ENCODE results near the gene MELK. TPM values are rescaled to one million over a fixed set of nuclear protein-coding genes. Genes with fewer than 3 reads are reported as not detected.
"Not testable (repeated sequence)": the region's sequence is repeated elsewhere in the genome, so short reads cannot be mapped to it uniquely, and the experiment has no call there.

MELK gene
- total RNA-seq, 1 experiment from 2014 or later = 87.8 TPM

DNA sequence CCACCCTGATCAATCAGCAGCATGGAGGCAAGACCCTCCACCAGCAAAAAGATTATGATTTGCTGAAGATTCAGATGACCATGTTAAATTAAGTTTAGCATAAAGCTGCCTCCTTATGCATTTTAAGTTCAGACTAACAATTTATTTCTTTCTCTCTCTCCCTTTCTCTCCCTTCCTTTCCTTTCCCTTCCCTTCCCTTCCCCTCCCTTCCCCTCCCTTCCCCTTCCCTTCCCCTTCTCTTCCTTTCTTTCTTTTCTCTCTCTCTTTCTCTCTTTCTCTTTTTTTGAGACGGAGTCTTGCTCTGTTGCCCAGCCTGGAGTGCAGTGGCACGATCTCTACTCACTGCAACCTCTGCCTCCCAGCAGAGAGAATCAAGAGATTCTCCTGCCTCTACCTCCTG, 1.4 kb upstream of the MELK start:
- H3K9me3 ChIP-seq (ENCODE audit: low read depth, low read length, poor library complexity, severe bottlenecking) = no peaks in the 10 kb centered on the region
- no peak overlapping the region for H3K27ac ChIP-seq (ENCODE audit: low read depth, low read length, poor library complexity, severe bottlenecking)
- no peak for DNase-seq (ENCODE audit: low spot score)
- TF ChIP-seq EZH2 (IDR thresholded peaks at IDR 0.05; ENCODE audit: borderline replicate concordance, low read depth, low read length, poor library complexity, severe bottlenecking) = no peak
- TF ChIP-seq, protein P1, sequence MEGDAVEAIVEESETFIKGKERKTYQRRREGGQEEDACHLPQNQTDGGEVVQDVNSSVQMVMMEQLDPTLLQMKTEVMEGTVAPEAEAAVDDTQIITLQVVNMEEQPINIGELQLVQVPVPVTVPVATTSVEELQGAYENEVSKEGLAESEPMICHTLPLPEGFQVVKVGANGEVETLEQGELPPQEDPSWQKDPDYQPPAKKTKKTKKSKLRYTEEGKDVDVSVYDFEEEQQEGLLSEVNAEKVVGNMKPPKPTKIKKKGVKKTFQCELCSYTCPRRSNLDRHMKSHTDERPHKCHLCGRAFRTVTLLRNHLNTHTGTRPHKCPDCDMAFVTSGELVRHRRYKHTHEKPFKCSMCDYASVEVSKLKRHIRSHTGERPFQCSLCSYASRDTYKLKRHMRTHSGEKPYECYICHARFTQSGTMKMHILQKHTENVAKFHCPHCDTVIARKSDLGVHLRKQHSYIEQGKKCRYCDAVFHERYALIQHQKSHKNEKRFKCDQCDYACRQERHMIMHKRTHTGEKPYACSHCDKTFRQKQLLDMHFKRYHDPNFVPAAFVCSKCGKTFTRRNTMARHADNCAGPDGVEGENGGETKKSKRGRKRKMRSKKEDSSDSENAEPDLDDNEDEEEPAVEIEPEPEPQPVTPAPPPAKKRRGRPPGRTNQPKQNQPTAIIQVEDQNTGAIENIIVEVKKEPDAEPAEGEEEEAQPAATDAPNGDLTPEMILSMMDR (conservative IDR thresholded peaks at IDR 0.05; ENCODE audit: low read depth, low read length) = no peak
- H3K36me3 ChIP-seq (ENCODE audit: insufficient read depth, low read length, poor library complexity, severe bottlenecking) = no peaks in the 10 kb centered on the region
- ChIA-PET CTCF (no interaction called here), POLR2A (ENCODE audit: low non-redundant PET) (no interaction called here)
- no peak overlapping the region for H3K4me3 ChIP-seq (ENCODE audit: low read depth, low read length, poor library complexity, severe bottlenecking)
- intact Hi-C loops (cut with micrococcal nuclease; ENCODE audit: unreplicated experiment) = no loop called here
- peaks cover 11% of the 10 kb centered on the region for H3K4me1 ChIP-seq (ENCODE audit: insufficient read depth, low read length, poor library complexity, severe bottlenecking)
- H3K27me3 ChIP-seq (replicated peaks; ENCODE audit: insufficient read depth, low read depth, low read length, poor library complexity) = no peaks in the 10 kb centered on the region
- no TSS peak for BruUV-seq (replicated peaks)

DNA sequence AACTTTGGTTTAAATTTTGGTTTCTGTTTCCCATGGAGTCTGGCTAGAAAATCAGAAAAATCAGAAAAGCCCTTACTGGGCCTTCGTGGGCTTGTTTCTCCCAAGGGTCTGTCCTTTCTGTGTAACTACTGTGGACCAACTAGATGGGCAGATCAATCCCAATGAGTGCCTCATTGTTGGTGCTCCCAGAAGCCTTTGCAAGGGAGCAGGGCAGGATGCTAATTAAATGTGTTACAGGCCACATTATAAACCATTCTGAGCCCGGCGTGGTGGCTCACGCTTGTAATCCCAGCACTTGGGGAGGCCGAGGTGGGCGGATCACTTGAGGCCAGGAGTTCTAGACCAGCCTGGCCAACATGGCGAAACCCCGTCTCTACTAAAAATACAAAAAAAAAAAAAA, 1.4 kb downstream of the MELK start:
- H3K27ac ChIP-seq (ENCODE audit: low read depth, low read length, poor library complexity, severe bottlenecking) = peak overlapping the region; percentile 85
- H3K36me3 ChIP-seq (ENCODE audit: insufficient read depth, low read length, poor library complexity, severe bottlenecking); POLR2A ChIA-PET (ENCODE audit: low non-redundant PET); H3K27me3 ChIP-seq (replicated peaks; ENCODE audit: insufficient read depth, low read depth, low read length, poor library complexity); DNase-seq (ENCODE audit: low spot score); BruUV-seq (replicated peaks); intact Hi-C loops (cut with micrococcal nuclease; ENCODE audit: unreplicated experiment); H3K9me3 ChIP-seq (ENCODE audit: low read depth, low read length, poor library complexity, severe bottlenecking): not testable (repeated sequence)
- peaks cover 11% of the 10 kb centered on the region for H3K4me1 ChIP-seq (ENCODE audit: insufficient read depth, low read length, poor library complexity, severe bottlenecking)
- peak overlapping the region; percentile 85 for H3K4me3 ChIP-seq (ENCODE audit: low read depth, low read length, poor library complexity, severe bottlenecking)
- CTCF ChIA-PET = interaction anchor here (0.7 kb wide), 1 partner anchor 26 kb away, joined by 3 read pairs; no protein-coding TSS in a partner anchor

DNA sequence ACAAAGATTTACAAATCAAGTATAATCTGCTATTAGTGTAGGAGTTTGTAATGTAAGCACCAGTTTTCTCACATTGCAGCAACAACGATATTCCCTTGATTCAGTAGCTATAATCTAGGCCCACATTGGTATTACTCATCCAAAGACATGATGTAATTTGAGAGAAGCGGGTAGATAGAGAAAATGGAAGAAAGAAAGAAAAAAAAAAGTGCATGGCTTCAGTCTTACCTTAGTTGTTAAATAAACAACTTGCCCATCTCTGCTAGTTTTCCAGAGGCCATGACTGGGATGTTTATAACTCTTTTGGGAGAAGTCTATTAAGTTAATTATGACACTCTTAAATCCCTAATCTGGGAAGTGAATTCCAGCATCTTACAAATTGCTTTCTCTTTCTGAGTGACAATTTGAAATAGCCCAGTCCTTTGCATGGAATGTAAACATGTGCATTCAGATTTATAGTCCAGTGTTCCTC, 2.8 kb downstream of the MELK start:
- no peaks in the 10 kb centered on the region for H3K36me3 ChIP-seq (ENCODE audit: insufficient read depth, low read length, poor library complexity, severe bottlenecking)
- H3K4me1 ChIP-seq (ENCODE audit: insufficient read depth, low read length, poor library complexity, severe bottlenecking) = peaks cover 11% of the 10 kb centered on the region
- no peak for DNase-seq (ENCODE audit: low spot score)
- POLR2A ChIA-PET (ENCODE audit: low non-redundant PET) = no interaction called here
- no TSS peak for BruUV-seq (replicated peaks)
- no peaks in the 10 kb centered on the region for H3K27me3 ChIP-seq (replicated peaks; ENCODE audit: insufficient read depth, low read depth, low read length, poor library complexity)
- TF ChIP-seq, protein P1 (conservative IDR thresholded peaks at IDR 0.05; ENCODE audit: low read depth, low read length) = no peak
- no peak for TF ChIP-seq EZH2 (IDR thresholded peaks at IDR 0.05; ENCODE audit: borderline replicate concordance, low read depth, low read length, poor library complexity, severe bottlenecking)
- no peaks in the 10 kb centered on the region for H3K9me3 ChIP-seq (ENCODE audit: low read depth, low read length, poor library complexity, severe bottlenecking)
- peak overlapping the region; percentile 55 for H3K27ac ChIP-seq (ENCODE audit: low read depth, low read length, poor library complexity, severe bottlenecking)
- peak overlapping the region; percentile 16 for H3K4me3 ChIP-seq (ENCODE audit: low read depth, low read length, poor library complexity, severe bottlenecking)
- intact Hi-C loops (cut with micrococcal nuclease; ENCODE audit: unreplicated experiment) = no loop called here
- CTCF ChIA-PET = interaction anchor here (0.9 kb wide), 1 partner anchor 57 kb away, joined by 3 read pairs; no protein-coding TSS in a partner anchor

DNA sequence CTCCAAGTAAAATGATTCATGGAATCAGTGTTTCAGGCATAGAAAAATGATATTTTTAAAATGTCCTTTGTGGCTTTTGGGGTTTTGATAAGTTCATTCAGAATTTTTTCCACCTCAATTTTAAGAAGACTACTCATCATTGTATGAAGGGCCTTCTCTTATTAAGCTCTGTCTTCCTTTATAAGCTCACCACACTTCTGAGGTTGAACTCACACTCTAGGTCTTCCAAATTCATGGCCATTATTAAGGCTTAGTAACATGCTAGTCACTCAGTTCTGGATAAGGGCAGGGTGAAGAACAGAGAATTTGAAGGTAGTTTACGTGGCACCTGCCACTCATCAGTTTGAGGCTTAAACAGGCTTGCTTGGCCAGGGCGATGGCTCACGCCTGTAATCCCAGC, 4.2 kb downstream of the MELK start:
- intact Hi-C loops (cut with micrococcal nuclease; ENCODE audit: unreplicated experiment) = no loop called here
- Histone ChIP-seq H3K9me3 (ENCODE audit: low read depth, low read length, poor library complexity, severe bottlenecking) (no peaks in the 10 kb centered on the region), H3K4me1 (ENCODE audit: insufficient read depth, low read length, poor library complexity, severe bottlenecking) (peaks cover 11% of the 10 kb centered on the region), H3K27me3 (replicated peaks; ENCODE audit: insufficient read depth, low read depth, low read length, poor library complexity) (no peaks in the 10 kb centered on the region), H3K27ac (ENCODE audit: low read depth, low read length, poor library complexity, severe bottlenecking) (no peak overlapping the region), H3K36me3 (ENCODE audit: insufficient read depth, low read length, poor library complexity, severe bottlenecking) (peaks cover 5% of the 10 kb centered on the region), H3K4me3 (ENCODE audit: low read depth, low read length, poor library complexity, severe bottlenecking) (no peak overlapping the region)
- CTCF ChIA-PET = no interaction called here
- TF ChIP-seq, protein P1 (conservative IDR thresholded peaks at IDR 0.05; ENCODE audit: low read depth, low read length) = no peak
- TF ChIP-seq EZH2 (IDR thresholded peaks at IDR 0.05; ENCODE audit: borderline replicate concordance, low read depth, low read length, poor library complexity, severe bottlenecking) = no peak
- POLR2A ChIA-PET (ENCODE audit: low non-redundant PET) = no interaction called here
- no TSS peak for BruUV-seq (replicated peaks)
- no peak for DNase-seq (ENCODE audit: low spot score)
